ENCODE results near the gene TSPAN16.
A peak's percentile ranks its signal among the peaks of the same experiment; 100 is the strongest.

Gene TSPAN16

GRCh38 chr19:11274533-11275086, 21.4 kb upstream of the TSPAN16 start:
- Histone ChIP-seq H3K27me3 (ENCODE audit: insufficient read depth, poor library complexity, severe bottlenecking) (peaks cover 16% of the 10 kb centered on the region), H3K4me3 (replicated peaks; ENCODE audit: insufficient read depth, low read length) (no peak overlapping the region), H3K27ac (replicated peaks) (no peak overlapping the region)
- TF ChIP-seq REST (IDR thresholded peaks at IDR 0.05; ENCODE audit: insufficient replicate concordance, low read depth) = no peak
- no peak for TF ChIP-seq CTCF (IDR thresholded peaks at IDR 0.05; ENCODE audit: insufficient read depth, low read length)
- no peak for DNase-seq (ENCODE audit: low read depth in 1 of 2, low spot score in 1 of 2)

- no peak overlapping the region for H3K4me3 ChIP-seq (replicated peaks; ENCODE audit: insufficient read depth, low read length)
- H3K27me3 ChIP-seq (ENCODE audit: insufficient read depth, poor library complexity, severe bottlenecking) = peaks cover 18% of the 10 kb centered on the region
- TF ChIP-seq POLR2AphosphoS5 (IDR thresholded peaks at IDR 0.05; ENCODE audit: low read depth) (no peak), CTCF (IDR thresholded peaks at IDR 0.05; ENCODE audit: insufficient read depth, low read length) (no peak), SPI1 (IDR thresholded peaks at IDR 0.05; ENCODE audit: borderline replicate concordance, low read depth) (no peak), REST (IDR thresholded peaks at IDR 0.05; ENCODE audit: insufficient replicate concordance, low read depth) (no peak), GABPA (IDR thresholded peaks at IDR 0.05; ENCODE audit: low read depth) (no peak)
- H3K27ac ChIP-seq (replicated peaks) = no peak overlapping the region
- no peak for DNase-seq (ENCODE audit: low read depth in 1 of 2, low spot score in 1 of 2)
These were observed 17.3 kb upstream of the TSPAN16 start for GRCh38 chr19:11278670-11279069.

- H3K4me3 ChIP-seq (replicated peaks; ENCODE audit: insufficient read depth, low read length) = no peak overlapping the region
- peak; percentile 60 to 85 for DNase-seq (ENCODE audit: low read depth in 1 of 2, low spot score in 1 of 2)
- TF ChIP-seq CTCF (IDR thresholded peaks at IDR 0.05; ENCODE audit: insufficient read depth, low read length) = no peak
- TF ChIP-seq POLR2AphosphoS5 (IDR thresholded peaks at IDR 0.05; ENCODE audit: low read depth) = peak; percentile 97
- peak; percentile 27; the same call in 1 of the 2 replicates for TF ChIP-seq SPI1 (IDR thresholded peaks at IDR 0.05; ENCODE audit: borderline replicate concordance, low read depth)
- H3K27me3 ChIP-seq (ENCODE audit: insufficient read depth, poor library complexity, severe bottlenecking) = peaks cover 18% of the 10 kb centered on the region
- no peak overlapping the region for H3K27ac ChIP-seq (replicated peaks)
These were observed 16.3 kb upstream of the TSPAN16 start for GRCh38 chr19:11279505-11280236.

All from HL-60 (cell line).